Lung microvascular endothelial cell (primary cell): ENCODE results near the gene OMD. TPM values are rescaled to one million over a fixed set of nuclear protein-coding genes. Genes with fewer than 3 reads are reported as not detected.

Source experiments
- DNase-seq, 2 donors: peaks; one replicate each; pipeline versions ENCODE4 v3.0.0 to v3.0.0-alpha.2; 2010; ENCODE audit warnings: low read depth in 2 of 2
- total RNA-seq: library from RNA; depleted of rRNA; stranded (reverse); fragments of >200 nt; gene quantifications from 2 replicates; pipeline ENCODE4 v1.2.1, GENCODE V29; 2014

Gene OMD, protein sequence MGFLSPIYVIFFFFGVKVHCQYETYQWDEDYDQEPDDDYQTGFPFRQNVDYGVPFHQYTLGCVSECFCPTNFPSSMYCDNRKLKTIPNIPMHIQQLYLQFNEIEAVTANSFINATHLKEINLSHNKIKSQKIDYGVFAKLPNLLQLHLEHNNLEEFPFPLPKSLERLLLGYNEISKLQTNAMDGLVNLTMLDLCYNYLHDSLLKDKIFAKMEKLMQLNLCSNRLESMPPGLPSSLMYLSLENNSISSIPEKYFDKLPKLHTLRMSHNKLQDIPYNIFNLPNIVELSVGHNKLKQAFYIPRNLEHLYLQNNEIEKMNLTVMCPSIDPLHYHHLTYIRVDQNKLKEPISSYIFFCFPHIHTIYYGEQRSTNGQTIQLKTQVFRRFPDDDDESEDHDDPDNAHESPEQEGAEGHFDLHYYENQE
- not detected in 2 replicates for total RNA-seq

GRCh38 chr9:92424340-92424739 is at the start of gene OMD:
Gene OMD, minus strand, starts transcription at chr9:92424471. Its CDS starts 6,913 bp downstream, at chr9:92417558.
- DNase-seq, result no peak

GRCh38 chr9:92468206-92468605 is 43.9 kb upstream of the OMD start:
- DNase-seq, result no peak

- no peak for DNase-seq
Measured at GRCh38 chr9:92467511-92467910, 43.2 kb upstream of the OMD start.

DNA sequence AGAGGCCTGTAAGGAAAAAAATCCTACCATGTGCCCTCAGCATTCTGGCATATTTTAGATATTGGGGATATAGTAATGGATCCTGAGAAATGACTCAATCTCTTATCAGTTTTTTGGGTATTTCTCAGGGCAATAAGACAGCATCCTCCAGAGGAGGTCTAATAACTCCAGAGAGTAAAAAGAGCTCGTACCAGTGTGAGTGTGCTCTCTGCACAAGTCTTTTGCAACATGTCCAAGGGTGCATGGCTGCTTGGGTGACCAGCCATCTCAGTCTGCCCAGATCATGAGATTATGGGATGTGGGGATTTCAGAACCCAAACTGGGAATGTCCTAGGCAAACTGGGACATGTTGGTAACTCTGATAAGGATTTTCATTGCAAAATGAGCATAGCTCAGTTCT is 42.8 kb upstream of the OMD start:
- no peak for DNase-seq

DNA sequence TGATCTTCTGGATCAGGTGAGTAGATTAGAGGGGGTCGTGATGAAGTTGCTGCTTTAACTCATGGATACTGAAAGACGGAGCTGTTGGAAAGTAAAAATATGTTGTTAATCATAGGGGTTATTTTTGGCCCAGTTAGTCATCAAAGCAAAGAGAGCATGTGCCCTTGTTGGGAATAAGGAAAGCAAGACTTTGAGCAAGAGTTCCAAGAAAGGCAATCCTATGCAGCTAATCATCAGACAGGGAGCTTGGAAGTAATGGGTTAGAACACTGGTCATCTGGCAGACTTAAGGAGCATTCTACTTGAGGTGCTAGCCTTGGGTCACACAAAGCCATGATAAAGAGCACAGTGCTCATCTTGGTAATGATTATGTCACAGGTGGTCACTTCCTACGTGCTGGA is 39.7 kb upstream of the OMD start:
- peak in 1 of 2 donors; percentile 50 for DNase-seq

DNA sequence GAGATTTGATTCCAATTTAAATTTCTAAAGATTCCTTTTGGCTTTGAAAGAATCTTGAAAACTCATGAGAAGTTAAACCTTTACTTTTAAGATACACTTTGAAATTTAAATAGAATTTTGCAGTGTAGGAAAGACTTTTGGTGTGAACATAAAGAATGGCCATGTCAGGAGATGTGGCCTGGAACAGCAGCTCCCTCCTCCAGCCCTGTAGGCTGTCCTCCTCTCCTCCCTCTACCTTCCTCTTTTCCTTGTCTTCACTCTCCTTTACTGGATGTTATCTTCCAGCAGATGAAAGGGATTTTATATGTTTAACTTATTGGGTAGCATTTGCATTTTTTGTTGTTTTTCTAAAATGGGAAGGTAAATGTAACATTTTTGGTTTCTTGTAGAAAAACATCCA is 39.1 kb upstream of the OMD start:
- no peak for DNase-seq

GRCh38 chr9:92457576-92457975 is 33.3 kb upstream of the OMD start:
- DNase-seq, result no peak

- peak; percentile 17 to 19 for DNase-seq
Measured at GRCh38 chr9:92455217-92455616, 30.9 kb upstream of the OMD start.

- DNase-seq, result no peak
Measured at GRCh38 chr9:92446536-92446935, 22.3 kb upstream of the OMD start.

- no peak for DNase-seq
Measured at GRCh38 chr9:92444841-92445240, 20.6 kb upstream of the OMD start.

GRCh38 chr9:92440751-92441046 is 16.4 kb upstream of the OMD start:
- DNase-seq, result no peak

DNA sequence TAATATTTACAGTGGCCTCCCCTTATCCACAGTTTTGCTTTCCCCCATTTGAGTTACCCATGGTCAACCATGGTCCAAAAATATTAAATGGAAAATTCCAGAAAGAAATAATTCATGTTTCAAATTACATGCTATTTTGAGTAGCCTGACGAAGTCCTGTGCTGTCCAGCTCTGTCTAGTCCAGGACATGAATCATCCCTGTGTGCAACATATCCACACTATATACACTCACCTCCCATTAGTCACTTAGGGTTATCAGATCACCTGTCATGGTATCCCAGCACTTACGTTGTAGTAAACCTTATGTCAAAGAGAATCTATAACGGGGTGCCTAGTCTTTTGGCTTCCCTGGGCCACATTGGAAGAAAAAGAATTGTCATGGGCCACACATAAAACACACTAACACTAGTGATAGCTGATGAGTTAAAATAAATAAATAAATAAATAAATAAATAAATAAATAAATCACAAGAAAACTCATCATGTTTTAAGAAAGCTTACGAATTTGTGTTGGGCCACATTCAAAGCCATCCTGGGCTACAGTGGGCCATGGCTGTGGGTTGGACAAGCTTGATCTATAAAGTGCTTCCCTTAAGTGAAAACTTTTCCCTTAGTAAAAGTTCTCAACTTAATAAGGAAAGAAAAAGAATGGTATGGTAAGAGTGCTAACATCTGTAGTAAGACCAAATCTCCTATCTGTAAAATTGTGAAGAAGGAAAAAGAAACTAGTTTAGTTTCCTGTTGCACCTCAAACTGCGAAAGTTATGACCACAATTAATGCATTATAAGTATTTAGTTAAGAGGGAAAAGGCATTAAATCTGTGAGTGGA is 15.9 kb upstream of the OMD start:
- peak; percentile 55 to 84 for DNase-seq

DNA sequence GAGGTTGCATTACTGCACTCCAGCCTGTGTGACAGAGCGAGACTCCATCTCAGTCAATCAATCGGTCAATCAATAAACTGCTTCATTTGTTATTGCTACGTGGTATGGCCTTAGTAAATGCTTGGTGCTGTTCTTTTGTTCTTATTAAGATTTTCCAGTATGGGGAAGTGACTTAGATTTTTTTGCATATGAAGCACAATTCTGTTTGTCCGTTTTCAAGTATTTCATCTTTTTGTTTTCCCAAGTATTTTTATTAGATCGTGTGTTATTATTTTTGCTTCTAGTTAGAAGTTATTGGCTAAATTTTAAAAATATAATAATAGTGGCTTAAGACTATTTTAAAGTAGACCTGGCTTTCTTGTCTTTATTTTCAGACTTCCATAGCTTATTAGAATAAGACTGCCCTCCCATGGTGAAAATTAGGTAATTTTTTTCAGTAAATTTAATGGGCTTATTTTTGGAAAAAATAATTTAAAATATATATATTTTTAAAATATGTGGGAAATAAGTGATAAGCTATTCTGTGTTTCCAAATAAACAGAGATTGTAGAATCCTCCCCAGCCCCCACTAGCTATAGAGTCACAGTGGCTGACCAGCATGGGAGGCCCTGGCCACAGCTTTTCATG is 14.7 kb upstream of the OMD start:
- peak; percentile 23 to 47 for DNase-seq

DNA sequence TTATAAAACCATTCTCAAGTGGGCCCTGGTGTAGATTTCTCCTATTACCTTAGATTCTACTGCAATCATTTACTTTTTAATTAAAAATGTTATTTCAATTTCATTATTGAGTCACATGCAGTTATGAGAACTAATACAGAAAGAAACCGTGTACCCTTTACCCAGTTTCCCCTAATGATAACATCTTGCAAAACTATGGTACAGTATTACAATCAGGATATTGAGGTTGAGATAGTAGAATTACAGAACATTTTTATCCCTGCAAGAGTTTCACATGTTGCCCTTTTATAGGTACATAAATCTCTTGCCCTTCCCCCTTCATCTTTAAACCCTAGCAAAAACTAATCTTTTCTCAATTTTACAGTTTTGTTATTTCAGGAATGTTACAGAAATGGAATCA is 11.0 kb upstream of the OMD start:
- DNase-seq, result no peak

GRCh38 chr9:92432972-92433548 is 8.8 kb upstream of the OMD start:
- DNase-seq, result no peak

DNA sequence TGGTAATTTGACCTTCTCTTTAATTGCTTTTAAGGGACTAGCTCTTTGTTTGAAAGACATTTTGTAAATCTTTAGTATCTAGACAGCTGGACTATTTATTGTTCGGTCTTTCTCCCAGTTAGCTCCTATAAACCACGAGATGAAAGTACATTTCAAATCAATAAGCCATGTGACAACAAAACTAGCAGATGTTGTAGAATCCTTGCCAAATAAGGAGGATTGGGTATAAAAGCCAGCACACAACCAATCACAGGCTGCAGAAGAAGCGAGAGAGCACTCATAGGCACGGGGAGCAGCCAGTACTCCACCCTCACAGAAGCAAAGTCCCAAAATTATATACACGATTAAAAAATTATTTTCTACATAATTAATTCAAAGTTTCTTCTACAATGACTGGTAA is 8.1 kb upstream of the OMD start:
- DNase-seq, result no peak

DNA sequence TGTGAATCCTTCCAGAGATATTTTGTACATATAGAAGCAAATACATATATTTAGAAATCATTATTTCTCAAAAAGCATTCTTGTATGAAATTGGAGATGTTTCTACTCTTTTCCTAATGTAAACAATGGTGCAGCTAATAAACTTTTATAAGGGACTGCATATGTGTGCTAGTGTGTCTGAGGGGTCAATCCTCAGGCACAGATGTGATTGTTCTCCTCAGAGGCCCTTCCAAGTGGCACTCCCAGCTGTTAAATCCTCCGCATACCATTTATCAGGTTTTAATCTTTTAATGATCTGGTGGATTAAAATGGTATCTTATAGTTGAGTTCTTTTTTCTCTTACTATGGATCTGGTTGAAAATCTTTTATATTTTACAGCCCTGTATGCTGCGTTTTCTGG is 5.6 kb upstream of the OMD start:
- DNase-seq, result no peak

- DNase-seq, result no peak
Measured at GRCh38 chr9:92426501-92427145, 2.4 kb upstream of the OMD start.

GRCh38 chr9:92425474-92425873 is 1.2 kb upstream of the OMD start:
- no peak for DNase-seq

- no peak for DNase-seq
Measured at GRCh38 chr9:92423612-92424011, 659 bp downstream of the OMD start.

GRCh38 chr9:92422611-92423338 is 1.5 kb downstream of the OMD start:
- DNase-seq, result no peak
